CD14-positive monocyte (primary cell): ENCODE results near the gene UBE4A. TPM values are rescaled to one million over a fixed set of nuclear protein-coding genes. Genes with fewer than 3 reads are reported as not detected.

Experiments used
- DNase-seq, 3 donors: peaks; one replicate each; pipeline ENCODE4 v3.0.0-alpha.2; 2011 to 2022
- H2AFZ ChIP-seq: 2 replicates; pipeline ENCODE4 v1.6.0; 2012; ENCODE audit warnings: mild to moderate bottlenecking, low read depth, low read length, inconsistent platforms; ENCODE audit not compliant: insufficient read depth, poor library complexity, severe bottlenecking
- H3K27ac ChIP-seq, 2 donors: 1 replicate in 1 of 2; 2 replicates in 1 of 2; pipeline ENCODE4 v1.5.1; 2012 to 2013; ENCODE audit warnings: low read length in 2 of 2, control low read depth in 1 of 2, inconsistent platforms in 1 of 2, low read depth in 1 of 2, mild to moderate bottlenecking in 1 of 2
- H3K27me3 ChIP-seq, 2 donors: one replicate each; pipeline versions ENCODE4 v1.6.0 to v1.6.1; 2011 to 2013; ENCODE audit warnings: low read length in 2 of 2; ENCODE audit not compliant: control insufficient read depth in 2 of 2, insufficient read depth in 2 of 2
- H3K36me3 ChIP-seq, 2 donors: replicated peaks in 1 of 2; 1 replicate in 1 of 2; 2 replicates in 1 of 2; pipeline versions ENCODE4 v1.5.1 to v1.6.1; 2012 to 2013; ENCODE audit warnings: low read length in 2 of 2, control low read depth in 1 of 2, inconsistent platforms in 1 of 2, mild to moderate bottlenecking in 1 of 2; ENCODE audit not compliant: insufficient read depth in 2 of 2, control insufficient read depth in 1 of 2
- H3K4me1 ChIP-seq, 2 donors: 1 replicate in 1 of 2; 2 replicates in 1 of 2; pipeline versions ENCODE4 v1.5.1 to v1.6.1; 2012 to 2013; ENCODE audit warnings: low read length in 2 of 2, control low read depth in 1 of 2, inconsistent platforms in 1 of 2, mild to moderate bottlenecking in 1 of 2, moderate library complexity in 1 of 2; ENCODE audit not compliant: insufficient read depth in 2 of 2, control insufficient read depth in 1 of 2
- H3K4me2 ChIP-seq: replicated peaks from 2 replicates; pipeline ENCODE3; 2012; ENCODE audit warnings: low read length, moderate library complexity, mild to moderate bottlenecking; ENCODE audit not compliant: poor library complexity, severe bottlenecking; ENCODE audit errors: extremely low read depth
- H3K4me3 ChIP-seq, 3 experiments: fragments of 200-600 bp in 1 of 3; sonication (generic) in 1 of 3; replicated peaks in 1 of 3; 1 replicate in 2 of 3; 2 replicates in 1 of 3; pipeline ENCODE4 v1.5.1; 2011 to 2013; ENCODE audit warnings: low read length in 3 of 3, mild to moderate bottlenecking in 3 of 3, control low read depth in 2 of 3, low read depth in 2 of 3, inconsistent platforms in 1 of 3, moderate library complexity in 1 of 3
- H3K79me2 ChIP-seq: 2 replicates; pipeline ENCODE4 v1.6.0; 2012; ENCODE audit warnings: mild to moderate bottlenecking, control low read depth, inconsistent platforms, low read length, moderate library complexity; ENCODE audit not compliant: insufficient read depth
- H3K9ac ChIP-seq: 2 replicates; pipeline ENCODE4 v1.6.0; 2017; ENCODE audit warnings: low read length, mild to moderate bottlenecking; ENCODE audit not compliant: insufficient read depth, poor library complexity, severe bottlenecking
- H3K9me3 ChIP-seq, 2 donors: replicated peaks in 1 of 2; 1 replicate in 1 of 2; 2 replicates in 1 of 2; pipeline versions ENCODE4 v1.5.1 to v1.6.1; 2012 to 2013; ENCODE audit warnings: low read length in 2 of 2, control low read depth in 1 of 2; ENCODE audit not compliant: control insufficient read depth in 1 of 2, insufficient read depth in 1 of 2
- H4K20me1 ChIP-seq: 2 replicates; pipeline ENCODE4 v1.6.0; 2012; ENCODE audit warnings: mild to moderate bottlenecking, low read length, control low read depth, moderate library complexity; ENCODE audit not compliant: insufficient read depth
- H3K27ac Mint-ChIP-seq, 7 donors: one replicate each; pipeline ENCODE4 v1.8.0; 2020; ENCODE audit warnings: mild to moderate bottlenecking in 7 of 7, mixed read lengths in 7 of 7, moderate library complexity in 6 of 7, inconsistent platforms in 2 of 7
- H3K27me3 Mint-ChIP-seq, 3 donors: one replicate each; pipeline ENCODE4 v1.8.0; 2021 to 2022; ENCODE audit warnings: low read depth in 3 of 3, mild to moderate bottlenecking in 3 of 3, mixed read lengths in 3 of 3, moderate library complexity in 3 of 3, inconsistent platforms in 1 of 3
- H3K36me3 Mint-ChIP-seq, 2 donors: one replicate each; pipeline ENCODE4 v1.8.0; 2020; ENCODE audit warnings: mixed read lengths in 2 of 2, inconsistent platforms in 1 of 2, mild to moderate bottlenecking in 1 of 2
- H3K4me1 Mint-ChIP-seq: one replicate; pipeline ENCODE4 v1.8.0; 2020; ENCODE audit warnings: mild to moderate bottlenecking, mixed read lengths
- H3K4me3 Mint-ChIP-seq, 2 donors: one replicate each; pipeline ENCODE4 v1.8.0; 2020; ENCODE audit warnings: mild to moderate bottlenecking in 2 of 2, mixed read lengths in 2 of 2, moderate library complexity in 1 of 2
- H3K9me3 Mint-ChIP-seq, 7 donors: one replicate each; pipeline ENCODE4 v1.8.0; 2020 to 2022; ENCODE audit warnings: mixed read lengths in 7 of 7, mild to moderate bottlenecking in 6 of 7, moderate library complexity in 6 of 7, inconsistent platforms in 2 of 7
- CTCF ChIP-seq: fragments of 200-600 bp; IDR thresholded peaks from one replicate; pipeline ENCODE4 v1.8.0; 2022; ENCODE audit warnings: antibody characterized with exemption, mild to moderate bottlenecking
- WGBS: methylation state at CpG from one replicate; pipeline ENCODE4 v1.1.5; 2013; ENCODE audit warnings: missing lambda C conversion rate; ENCODE audit not compliant: insufficient coverage; 5-methylcytosine and 5-hydroxymethylcytosine counted together
- intact Hi-C, 2 donors: fragments of 100-400 bp; cut with micrococcal nuclease; formaldehyde crosslinking; loops; one replicate each; pipeline versions ENCODE4 v1.15.0 to v1.15.1; 2023
- polyA plus RNA-seq, 3 donors: library from polyadenylated mRNA; depleted of rRNA in 1 of 3; unstranded in 2 of 3; stranded (reverse) in 1 of 3; fragments of 300-500 nt in 2 of 3; fragments of >200 nt in 1 of 3; fragmentation: Illumina TruSeq in 2 of 3; gene quantifications; 1 replicate in 2 of 3; 2 replicates in 1 of 3; pipeline ENCODE4 v1.2.3, GENCODE V29; 2012 to 2021

UBE4A gene
- polyA plus RNA-seq, 3 donors, result 21.6 to 33.9 (median 22.7) TPM

- H3K4me2 ChIP-seq, result no peak overlapping the region
- peaks cover 0 to 2% (median 0%) of the 10 kb centered on the region in 7 donors for H3K9me3 Mint-ChIP-seq
- peaks cover 2% of the 10 kb centered on the region in 3 donors for H3K27me3 Mint-ChIP-seq
- no peaks in the 10 kb centered on the region for H3K9me3 ChIP-seq
- H3K27ac ChIP-seq, result no peak overlapping the region
- peaks cover 35 to 46% of the 10 kb centered on the region in 2 donors for H3K4me1 ChIP-seq
- intact Hi-C loops, result no loop called here
- 98% methylated on average over 17 of the region's 19 CpGs for WGBS
- peaks cover 41% of the 10 kb centered on the region for H3K4me1 Mint-ChIP-seq
- no peak for TF ChIP-seq CTCF
- no peak overlapping the region for H3K4me3 Mint-ChIP-seq
- no peaks in the 10 kb centered on the region for H3K36me3 ChIP-seq
- H2AFZ ChIP-seq, result no peak overlapping the region
- peak overlapping the region in 1 of 7 donors; percentile 32 for H3K27ac Mint-ChIP-seq
- H3K4me3 ChIP-seq, result no peak overlapping the region
- H3K36me3 Mint-ChIP-seq, result no peaks in the 10 kb centered on the region
- no peak overlapping the region for H3K9ac ChIP-seq
- DNase-seq, result no peak
- no peaks in the 10 kb centered on the region for H3K79me2 ChIP-seq
- no peaks in the 10 kb centered on the region for H4K20me1 ChIP-seq
- no peaks in the 10 kb centered on the region for H3K27me3 ChIP-seq
Observed at GRCh38 chr11:118322721-118323120, 36.7 kb upstream of the UBE4A start.

GRCh38 chr11:118325283-118325682 is 34.1 kb upstream of the UBE4A start:
- Histone ChIP-seq H3K79me2 (no peaks in the 10 kb centered on the region), H3K9ac (no peak overlapping the region), H3K4me2 (no peak overlapping the region), H2AFZ (no peak overlapping the region), H3K9me3 (no peaks in the 10 kb centered on the region), H3K27me3 (no peaks in the 10 kb centered on the region), H3K4me1 (peaks cover 10 to 21% of the 10 kb centered on the region in 2 donors), H3K27ac (no peak overlapping the region), H3K4me3 (no peak overlapping the region), H3K36me3 (no peaks in the 10 kb centered on the region), H4K20me1 (no peaks in the 10 kb centered on the region)
- intact Hi-C loops, result no loop called here
- Mint-ChIP-seq H3K4me3 (no peak overlapping the region), H3K4me1 (peaks cover 19% of the 10 kb centered on the region), H3K36me3 (no peaks in the 10 kb centered on the region), H3K27ac (no peak overlapping the region), H3K9me3 (peaks cover 0 to 4% (median 0%) of the 10 kb centered on the region in 7 donors), H3K27me3 (peaks cover 2 to 6% (median 4%) of the 10 kb centered on the region in 3 donors)
- DNase-seq, result no peak
- TF ChIP-seq CTCF, result no peak
